ENCODE data around the gene KRTAP4-3. TPM values are rescaled to one million over a fixed set of nuclear protein-coding genes. Genes with fewer than 3 reads are reported as not detected.
"Not testable (repeated sequence)": the region's sequence is repeated elsewhere in the genome, so short reads cannot be mapped to it uniquely, and the experiment has no call there.

Gene KRTAP4-3
- total RNA-seq, 1 experiment from 2014 or later = not detected

GRCh38 chr17:41125064-41125463 lies 43.0 kb downstream of the KRTAP4-3 start:
- H3K9me2 ChIP-seq (ENCODE audit: insufficient read depth) = no peaks in the 10 kb centered on the region
- no TSS peak for BruUV-seq (replicated peaks)
- ChIA-PET CTCF (no interaction called here), POLR2A (ENCODE audit: unreplicated experiment) (no interaction called here)
- no peaks in the 10 kb centered on the region for H3K79me2 ChIP-seq (ENCODE audit: low read depth)
- no peak overlapping the region for H2AFZ ChIP-seq
- intact Hi-C loops (cut with micrococcal nuclease; ENCODE audit: unreplicated experiment) = no loop called here
- no peaks in the 10 kb centered on the region for H3F3A ChIP-seq (ENCODE audit: insufficient read depth, low read depth)
- H3K4me1 ChIP-seq (replicated peaks; ENCODE audit: insufficient read depth) = no peaks in the 10 kb centered on the region; the same call in 1 of the 2 replicates
- no peak overlapping the region for H3K4me2 ChIP-seq
- H3K4me3 ChIP-seq = no peak overlapping the region
- H3K36me3 ChIP-seq (ENCODE audit: low read depth) = no peaks in the 10 kb centered on the region
- TF ChIP-seq, protein P1, sequence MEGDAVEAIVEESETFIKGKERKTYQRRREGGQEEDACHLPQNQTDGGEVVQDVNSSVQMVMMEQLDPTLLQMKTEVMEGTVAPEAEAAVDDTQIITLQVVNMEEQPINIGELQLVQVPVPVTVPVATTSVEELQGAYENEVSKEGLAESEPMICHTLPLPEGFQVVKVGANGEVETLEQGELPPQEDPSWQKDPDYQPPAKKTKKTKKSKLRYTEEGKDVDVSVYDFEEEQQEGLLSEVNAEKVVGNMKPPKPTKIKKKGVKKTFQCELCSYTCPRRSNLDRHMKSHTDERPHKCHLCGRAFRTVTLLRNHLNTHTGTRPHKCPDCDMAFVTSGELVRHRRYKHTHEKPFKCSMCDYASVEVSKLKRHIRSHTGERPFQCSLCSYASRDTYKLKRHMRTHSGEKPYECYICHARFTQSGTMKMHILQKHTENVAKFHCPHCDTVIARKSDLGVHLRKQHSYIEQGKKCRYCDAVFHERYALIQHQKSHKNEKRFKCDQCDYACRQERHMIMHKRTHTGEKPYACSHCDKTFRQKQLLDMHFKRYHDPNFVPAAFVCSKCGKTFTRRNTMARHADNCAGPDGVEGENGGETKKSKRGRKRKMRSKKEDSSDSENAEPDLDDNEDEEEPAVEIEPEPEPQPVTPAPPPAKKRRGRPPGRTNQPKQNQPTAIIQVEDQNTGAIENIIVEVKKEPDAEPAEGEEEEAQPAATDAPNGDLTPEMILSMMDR (conservative IDR thresholded peaks at IDR 0.05) = no peak
- TF ChIP-seq EZH2 (IDR thresholded peaks at IDR 0.05; ENCODE audit: low read depth) = no peak
- no peaks in the 10 kb centered on the region for H4K20me1 ChIP-seq (ENCODE audit: insufficient read depth)
- no peak overlapping the region for H3K27ac ChIP-seq
- H3K9me3 ChIP-seq (ENCODE audit: insufficient read depth, low read depth) = 0 out of 2 replicates have a peak, but pooled peaks cover 3% of the 10 kb centered on the region
- H3K27me3 ChIP-seq (ENCODE audit: insufficient read depth, low read depth) = no peaks in the 10 kb centered on the region
- DNase-seq = no peak

GRCh38 chr17:41123991-41124371 lies 44.0 kb downstream of the KRTAP4-3 start, which contains the start of gene KRTAP4-12:
Gene KRTAP4-12 (minus strand): TSS chr17:41124182. CDS start chr17:41124122, 60 bp downstream.
- H3F3A ChIP-seq (ENCODE audit: insufficient read depth, low read depth); BruUV-seq (replicated peaks); H3K27ac ChIP-seq; DNase-seq; H3K4me1 ChIP-seq (replicated peaks; ENCODE audit: insufficient read depth); H3K9me3 ChIP-seq (ENCODE audit: insufficient read depth, low read depth); H3K9me2 ChIP-seq (ENCODE audit: insufficient read depth); H4K20me1 ChIP-seq (ENCODE audit: insufficient read depth); H3K79me2 ChIP-seq (ENCODE audit: low read depth); H3K4me2 ChIP-seq; H3K4me3 ChIP-seq; H2AFZ ChIP-seq; intact Hi-C loops (cut with micrococcal nuclease; ENCODE audit: unreplicated experiment); H3K27me3 ChIP-seq (ENCODE audit: insufficient read depth, low read depth); H3K36me3 ChIP-seq (ENCODE audit: low read depth); CTCF ChIA-PET: not testable (repeated sequence)
- POLR2A ChIA-PET (ENCODE audit: unreplicated experiment) = interaction anchor here (0.7 kb wide), 1 partner anchor 208 kb away, joined by 14 read pairs; no protein-coding TSS in a partner anchor

DNA sequence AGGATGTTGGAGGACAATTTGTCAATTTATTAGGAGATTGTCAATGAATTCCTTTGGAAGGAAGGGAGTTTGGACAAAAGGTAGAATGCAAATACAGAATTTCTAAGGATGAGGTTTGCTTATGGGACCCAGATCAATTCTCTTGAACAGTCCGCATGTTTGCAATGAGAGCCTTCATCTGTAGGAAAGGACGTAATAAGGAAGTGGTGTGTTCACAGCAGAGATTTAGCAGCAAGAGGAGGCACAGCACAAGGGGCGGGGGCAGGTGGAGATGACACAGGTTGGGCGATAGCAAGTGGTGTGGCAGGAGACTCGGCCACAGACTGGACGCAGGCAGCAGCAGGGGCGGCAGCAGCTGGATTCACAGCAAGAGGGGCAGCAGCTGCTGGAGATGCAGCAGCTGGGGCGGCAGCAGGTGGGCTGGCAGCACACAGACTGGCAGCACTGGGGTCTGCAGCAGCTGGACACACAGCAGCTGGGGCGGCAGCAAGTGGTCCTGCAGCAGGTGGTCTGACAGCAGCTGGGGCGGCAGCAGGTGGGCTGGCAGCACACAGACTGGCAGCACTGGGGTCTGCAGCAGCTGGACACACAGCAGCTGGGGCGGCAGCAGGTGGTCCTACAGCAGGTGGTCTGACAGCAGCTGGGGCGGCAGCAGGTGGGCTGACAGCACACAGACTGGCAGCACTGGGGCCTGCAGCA lies 44.6 kb downstream of the KRTAP4-3 start:
- POLR2A ChIA-PET (ENCODE audit: unreplicated experiment) = interaction anchor here (0.7 kb wide), 1 partner anchor 207 kb away, joined by 14 read pairs; no protein-coding TSS in a partner anchor
- CTCF ChIA-PET; H2AFZ ChIP-seq; H3K79me2 ChIP-seq (ENCODE audit: low read depth); H3K36me3 ChIP-seq (ENCODE audit: low read depth); H3K27me3 ChIP-seq (ENCODE audit: insufficient read depth, low read depth); H3K27ac ChIP-seq; intact Hi-C loops (cut with micrococcal nuclease; ENCODE audit: unreplicated experiment); H3F3A ChIP-seq (ENCODE audit: insufficient read depth, low read depth); H4K20me1 ChIP-seq (ENCODE audit: insufficient read depth); H3K4me3 ChIP-seq; H3K9me2 ChIP-seq (ENCODE audit: insufficient read depth); H3K4me1 ChIP-seq (replicated peaks; ENCODE audit: insufficient read depth); BruUV-seq (replicated peaks); H3K4me2 ChIP-seq; DNase-seq; H3K9me3 ChIP-seq (ENCODE audit: insufficient read depth, low read depth): not testable (repeated sequence)

DNA sequence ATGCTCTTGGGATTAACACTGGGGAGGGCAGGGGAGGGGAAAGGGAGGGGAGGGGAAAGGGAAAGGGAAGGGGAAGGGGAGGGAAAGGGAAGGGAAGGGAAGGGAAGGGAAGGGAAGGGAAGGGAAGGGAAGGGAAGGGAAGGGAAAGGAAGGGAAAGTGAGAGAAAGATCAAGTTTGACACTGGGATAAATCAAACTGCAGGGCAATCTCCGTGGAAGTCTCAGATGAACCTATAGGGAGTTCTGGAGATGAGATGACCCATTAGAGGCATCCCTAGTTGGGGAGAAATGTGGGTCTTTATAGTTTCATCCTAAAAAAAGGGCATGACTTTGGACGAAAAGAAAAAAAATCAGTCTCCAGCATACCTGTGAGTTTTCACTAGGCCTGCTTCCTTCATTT lies 46.3 kb downstream of the KRTAP4-3 start:
- no peaks in the 10 kb centered on the region for H3K36me3 ChIP-seq (ENCODE audit: low read depth)
- ChIA-PET CTCF (no interaction called here), POLR2A (ENCODE audit: unreplicated experiment) (no interaction called here)
- no peaks in the 10 kb centered on the region for H3F3A ChIP-seq (ENCODE audit: insufficient read depth, low read depth)
- no peak for DNase-seq
- no peak for TF ChIP-seq EZH2 (IDR thresholded peaks at IDR 0.05; ENCODE audit: low read depth)
- TF ChIP-seq, protein P1 (conservative IDR thresholded peaks at IDR 0.05) = no peak
- H3K9me3 ChIP-seq (ENCODE audit: insufficient read depth, low read depth) = 0 out of 2 replicates have a peak, but pooled peaks cover 3% of the 10 kb centered on the region
- no peaks in the 10 kb centered on the region for H4K20me1 ChIP-seq (ENCODE audit: insufficient read depth)
- intact Hi-C loops (cut with micrococcal nuclease; ENCODE audit: unreplicated experiment) = no loop called here
- no peaks in the 10 kb centered on the region for H3K27me3 ChIP-seq (ENCODE audit: insufficient read depth, low read depth)
- H3K27ac ChIP-seq = no peak overlapping the region
- no peak overlapping the region for H2AFZ ChIP-seq
- BruUV-seq (replicated peaks) = no TSS peak
- H3K79me2 ChIP-seq (ENCODE audit: low read depth) = no peaks in the 10 kb centered on the region
- no peaks in the 10 kb centered on the region for H3K9me2 ChIP-seq (ENCODE audit: insufficient read depth)
- no peaks in the 10 kb centered on the region; the same call in 1 of the 2 replicates for H3K4me1 ChIP-seq (replicated peaks; ENCODE audit: insufficient read depth)
- no peak overlapping the region for H3K4me2 ChIP-seq
- H3K4me3 ChIP-seq = no peak overlapping the region

GRCh38 chr17:41119696-41120690 lies 48.0 kb downstream of the KRTAP4-3 start:
- H4K20me1 ChIP-seq (ENCODE audit: insufficient read depth); DNase-seq; H3F3A ChIP-seq (ENCODE audit: insufficient read depth, low read depth); H3K4me3 ChIP-seq; H3K27ac ChIP-seq; BruUV-seq (replicated peaks); H3K79me2 ChIP-seq (ENCODE audit: low read depth); intact Hi-C loops (cut with micrococcal nuclease; ENCODE audit: unreplicated experiment); CTCF ChIA-PET; H3K36me3 ChIP-seq (ENCODE audit: low read depth); H3K27me3 ChIP-seq (ENCODE audit: insufficient read depth, low read depth); POLR2A ChIA-PET (ENCODE audit: unreplicated experiment); H3K4me1 ChIP-seq (replicated peaks; ENCODE audit: insufficient read depth); H3K9me3 ChIP-seq (ENCODE audit: insufficient read depth, low read depth); H2AFZ ChIP-seq; H3K4me2 ChIP-seq; H3K9me2 ChIP-seq (ENCODE audit: insufficient read depth): not testable (repeated sequence)
